ENCODE measurements around the gene TSEN34. TPM values are rescaled to one million over a fixed set of nuclear protein-coding genes. Genes with fewer than 3 reads are reported as not detected.
A peak's percentile ranks its signal among the peaks of the same experiment; 100 is the strongest.
"Not testable (repeated sequence)": the region's sequence is repeated elsewhere in the genome, so short reads cannot be mapped to it uniquely, and the experiment has no call there.

Gene TSEN34
- total RNA-seq, 1 experiment from 2014 or later = 103 TPM

GRCh38 chr19:54211235-54211634 is 20.1 kb downstream of the TSEN34 start:
- DNase-seq = no peak
- Histone ChIP-seq H3K27me3 (no peaks in the 10 kb centered on the region), H3K36me3 (peaks cover 48% of the 10 kb centered on the region), H3K9me3 (no peaks in the 10 kb centered on the region), H3K4me3 (no peak overlapping the region)

DNA sequence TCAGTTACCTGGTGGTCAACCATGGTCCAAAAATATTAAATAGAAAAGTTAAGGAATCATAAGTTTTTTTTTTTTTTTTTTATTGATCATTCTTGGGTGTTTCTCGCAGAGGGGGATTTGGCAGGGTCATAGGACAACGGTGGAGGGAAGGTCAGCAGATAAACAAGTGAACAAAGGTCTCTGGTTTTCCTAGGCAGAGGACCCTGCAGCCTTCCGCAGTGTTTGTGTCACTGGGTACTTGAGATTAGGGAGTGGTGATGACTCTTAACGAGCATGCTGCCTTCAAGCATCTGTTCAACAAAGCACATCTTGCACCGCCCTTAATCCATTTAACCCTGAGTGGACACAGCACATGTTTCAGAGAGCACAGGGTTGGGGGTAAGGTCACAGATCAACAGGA is 23.1 kb downstream of the TSEN34 start:
- peaks cover 21% of the 10 kb centered on the region for H3K36me3 ChIP-seq
- H3K27me3 ChIP-seq, H3K9me3 ChIP-seq, H3K4me3 ChIP-seq, DNase-seq: not testable (repeated sequence)

DNA sequence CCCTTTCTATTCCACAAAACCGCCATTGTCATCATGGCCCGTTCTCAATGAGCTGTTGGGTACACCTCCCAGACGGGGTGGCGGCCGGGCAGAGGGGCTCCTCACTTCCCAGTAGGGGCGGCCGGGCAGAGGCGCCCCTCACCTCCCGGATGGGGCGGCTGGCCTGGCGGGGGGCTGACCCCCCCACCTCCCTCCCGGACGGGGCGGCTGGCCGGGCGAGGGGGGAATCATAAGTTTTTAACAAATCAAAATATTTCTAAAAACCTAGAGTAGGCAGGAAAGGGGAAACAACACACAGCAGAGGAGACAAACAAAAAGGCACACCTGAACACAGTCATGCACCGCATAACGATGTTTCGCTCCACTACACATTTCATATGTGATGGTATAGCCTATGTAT is 23.6 kb downstream of the TSEN34 start:
- not testable (repeated sequence) for H3K27me3 ChIP-seq

GRCh38 chr19:54216869-54217268 is 25.8 kb downstream of the TSEN34 start:
- Histone ChIP-seq H3K9me3 (no peaks in the 10 kb centered on the region), H3K27me3 (no peaks in the 10 kb centered on the region)
- DNase-seq = no peak

More for the DNA sequence above, 23.6 kb downstream of the TSEN34 start:
- H3K9me3 ChIP-seq, H3K4me3 ChIP-seq, DNase-seq: not testable (repeated sequence)
- peaks cover 16% of the 10 kb centered on the region for H3K36me3 ChIP-seq

DNA sequence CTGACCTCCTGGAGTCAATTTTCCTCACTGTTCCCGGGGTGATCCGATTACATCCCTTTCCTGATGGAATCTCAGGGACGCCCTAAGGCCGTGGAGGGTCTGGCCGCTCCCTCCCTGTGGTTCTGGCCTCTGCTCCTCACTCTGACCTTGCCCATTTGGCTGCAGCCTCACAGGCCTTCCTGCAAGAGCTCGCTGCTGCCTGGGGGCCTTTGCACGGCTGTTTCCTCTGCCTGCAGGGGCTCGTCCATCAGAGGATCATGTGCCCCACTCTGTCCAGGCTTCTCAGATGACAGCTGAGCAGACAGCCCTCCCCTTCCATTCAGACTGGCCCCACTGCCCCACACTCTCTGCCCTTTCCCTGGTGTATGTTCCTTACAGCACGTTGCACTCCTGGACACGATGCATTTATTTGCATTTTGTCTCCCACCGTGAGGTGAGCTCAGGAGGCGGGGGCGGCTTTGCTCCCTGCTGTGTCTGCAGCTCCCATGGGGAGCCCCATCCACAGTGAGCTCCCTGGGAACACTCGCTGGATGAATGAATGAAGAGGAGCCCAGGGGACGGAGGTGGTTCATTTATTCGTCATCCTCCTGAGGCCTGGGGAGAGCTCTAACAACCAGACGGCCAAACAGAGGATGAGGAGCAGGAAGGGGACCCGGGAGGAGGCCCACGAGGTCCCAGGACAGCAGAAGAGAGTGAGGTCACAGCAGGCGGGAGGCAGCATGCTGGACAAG is 26.6 kb downstream of the TSEN34 start:
- DNase-seq, H3K4me3 ChIP-seq, H3K27me3 ChIP-seq, H3K36me3 ChIP-seq, H3K9me3 ChIP-seq: not testable (repeated sequence)

More at GRCh38 chr19:54216869-54217268, 25.8 kb downstream of the TSEN34 start:
- Histone ChIP-seq H3K4me3 (no peak overlapping the region), H3K36me3 (peaks cover 9% of the 10 kb centered on the region)

- Histone ChIP-seq H3K27me3 (peaks cover 3% of the 10 kb centered on the region; the same call in 1 of the 2 replicates), H3K9me3 (no peaks in the 10 kb centered on the region), H3K36me3 (peaks cover 3% of the 10 kb centered on the region), H3K4me3 (no peak overlapping the region)
- DNase-seq = no peak
Observed at GRCh38 chr19:54218259-54218658, 27.2 kb downstream of the TSEN34 start.

DNA sequence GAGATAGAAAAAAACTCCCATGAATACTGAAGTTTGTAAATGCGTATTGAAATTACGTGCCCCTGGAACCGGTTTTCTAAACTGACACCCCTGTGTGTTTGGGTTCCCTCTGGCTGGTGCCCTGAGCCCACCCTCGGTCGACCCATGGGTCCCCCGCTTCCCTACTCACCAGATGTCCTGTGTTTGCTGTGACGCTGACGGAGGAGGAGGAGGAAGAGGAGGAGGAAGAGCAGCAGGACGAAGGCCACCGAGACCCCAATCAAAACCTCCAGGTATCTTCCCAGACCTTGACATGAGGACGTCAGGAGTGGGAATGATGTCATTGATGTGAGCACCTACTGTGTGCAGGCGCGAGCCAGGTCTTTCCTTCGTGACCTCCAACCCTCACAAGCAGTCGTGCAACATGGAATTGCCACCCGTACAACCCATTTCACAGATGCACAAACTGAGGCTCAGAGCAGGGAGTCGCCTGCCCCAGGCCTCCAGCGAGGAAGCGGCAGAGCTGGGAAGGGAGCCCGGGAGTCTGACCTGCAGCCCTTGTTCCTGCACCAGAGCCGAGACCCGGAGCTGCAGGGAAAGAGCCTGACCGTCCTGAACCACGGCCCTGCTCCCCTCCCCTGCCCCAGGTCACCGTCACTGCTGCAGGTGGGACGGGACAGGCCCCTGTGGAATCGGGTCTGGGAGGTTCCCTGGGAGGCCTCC is 28.0 kb downstream of the TSEN34 start:
- Histone ChIP-seq H3K9me3 (no peaks in the 10 kb centered on the region), H3K4me3 (no peak overlapping the region), H3K36me3 (peaks cover 3% of the 10 kb centered on the region), H3K27me3 (peaks cover 8% of the 10 kb centered on the region)
- DNase-seq = no peak

GRCh38 chr19:54219702-54220101 is 28.6 kb downstream of the TSEN34 start:
- not testable (repeated sequence) for H3K4me3 ChIP-seq, H3K27me3 ChIP-seq, DNase-seq

GRCh38 chr19:54221947-54222346 is 30.8 kb downstream of the TSEN34 start:
- H3K36me3 ChIP-seq, DNase-seq, H3K4me3 ChIP-seq, H3K9me3 ChIP-seq: not testable (repeated sequence)
- peaks cover 15% of the 10 kb centered on the region for H3K27me3 ChIP-seq

More at GRCh38 chr19:54219702-54220101, 28.6 kb downstream of the TSEN34 start:
- H3K36me3 ChIP-seq, H3K9me3 ChIP-seq: not testable (repeated sequence)

DNA sequence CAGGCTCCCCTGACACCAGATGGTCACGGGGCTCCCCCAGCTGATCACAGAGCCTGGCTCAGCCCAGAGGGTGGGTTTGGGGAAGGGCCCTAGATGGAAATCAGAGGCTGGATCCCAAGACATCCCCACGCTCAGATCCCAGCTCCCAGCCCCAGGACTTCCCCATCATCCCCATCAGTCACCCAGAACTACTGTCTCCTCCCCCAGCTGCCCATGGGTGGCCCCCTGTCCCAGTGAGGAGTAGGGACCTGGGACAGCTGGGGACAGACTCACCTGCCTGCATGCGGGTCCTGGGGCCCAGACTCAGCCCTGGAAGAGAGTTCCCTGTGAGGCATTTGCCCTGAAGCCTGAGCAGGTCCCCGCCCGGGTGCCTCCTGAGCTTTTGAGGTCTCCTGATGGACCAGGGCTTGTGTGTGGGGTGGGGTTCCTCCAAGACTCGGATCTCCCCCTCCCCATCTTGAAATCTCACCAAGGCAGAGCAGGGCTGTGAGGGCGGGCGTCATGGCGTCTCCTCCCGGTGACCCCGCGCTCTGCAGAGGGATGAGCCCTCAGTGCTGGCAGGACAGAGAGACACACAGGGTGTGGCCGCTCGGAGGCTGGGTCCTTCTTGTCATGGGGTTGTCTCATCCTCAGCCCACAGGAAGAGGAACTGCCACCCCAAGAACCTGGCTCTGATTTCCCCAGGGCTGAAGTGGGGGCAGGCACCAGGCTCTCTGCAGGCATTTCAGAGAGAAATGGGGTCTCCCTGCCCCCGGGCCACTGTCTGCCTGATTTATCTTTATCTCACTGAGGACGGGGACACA is 31.6 kb downstream of the TSEN34 start, which contains the start of gene LILRB3:
Gene LILRB3 (minus strand): TSS at position 534 of the 803 bp plus-strand sequence. CDS start 31 bp downstream, at position 503.
- peak; percentile 26 for DNase-seq
- not testable (repeated sequence) for H3K9me3 ChIP-seq, H3K36me3 ChIP-seq, H3K4me3 ChIP-seq
- peaks cover 15% of the 10 kb centered on the region for H3K27me3 ChIP-seq

DNA sequence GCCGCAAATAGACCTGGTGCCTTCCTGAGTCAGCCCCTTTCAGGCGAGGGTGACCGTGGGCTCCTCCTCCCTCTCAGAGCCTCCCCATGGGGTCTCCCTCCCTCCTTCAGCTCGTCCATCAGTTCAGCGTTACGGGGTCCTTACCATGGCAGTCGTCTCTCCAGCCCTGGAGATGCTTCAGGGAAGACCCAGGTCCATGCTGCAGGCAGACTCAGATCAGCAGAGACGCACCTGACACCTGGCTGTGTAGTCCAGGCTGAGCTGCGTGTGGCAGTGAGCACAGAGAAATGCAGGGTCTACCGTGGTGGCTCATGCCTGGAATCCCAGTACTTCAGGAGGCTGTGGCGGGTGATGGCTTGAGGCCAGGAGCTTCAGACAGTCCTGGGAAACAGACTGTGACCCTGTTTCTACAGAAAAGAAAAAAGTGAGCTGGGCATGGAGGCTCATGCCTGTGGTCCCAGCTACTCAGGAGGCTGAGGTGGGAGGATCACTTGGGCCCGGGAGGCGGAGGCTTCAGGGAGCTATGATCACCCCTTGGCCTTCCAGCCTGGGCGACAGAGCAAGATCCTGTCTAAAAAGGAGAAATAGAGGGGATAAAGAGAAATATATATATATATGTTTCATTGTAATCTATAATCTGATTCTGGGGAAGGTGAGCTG is 32.3 kb downstream of the TSEN34 start:
- peaks cover 15% of the 10 kb centered on the region for H3K27me3 ChIP-seq
- not testable (repeated sequence) for DNase-seq, H3K9me3 ChIP-seq, H3K36me3 ChIP-seq, H3K4me3 ChIP-seq

DNA sequence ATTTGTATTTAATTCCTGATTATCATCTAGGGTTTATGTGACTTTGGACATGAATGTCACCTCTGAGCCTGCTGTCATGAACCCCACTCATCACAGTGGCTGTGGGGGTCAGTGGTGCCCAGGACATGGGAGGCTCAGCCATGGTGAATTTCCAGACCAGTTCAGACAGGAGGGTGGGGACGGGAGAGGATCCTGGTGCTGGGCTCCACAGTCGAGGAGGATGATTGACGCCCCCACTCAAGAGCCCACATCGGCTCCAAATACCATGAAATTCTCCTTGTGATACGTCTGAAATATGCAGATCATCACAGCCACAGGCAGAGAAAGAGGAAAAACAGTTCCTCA is 32.8 kb downstream of the TSEN34 start:
- Histone ChIP-seq H3K9me3 (peaks cover 11% of the 10 kb centered on the region), H3K27me3 (peaks cover 15% of the 10 kb centered on the region)
- DNase-seq, H3K36me3 ChIP-seq, H3K4me3 ChIP-seq: not testable (repeated sequence)

GRCh38 chr19:54224619-54225018 is 33.5 kb downstream of the TSEN34 start:
- not testable (repeated sequence) for H3K4me3 ChIP-seq, DNase-seq, H3K36me3 ChIP-seq
- Histone ChIP-seq H3K9me3 (peaks cover 13% of the 10 kb centered on the region), H3K27me3 (peaks cover 15% of the 10 kb centered on the region)

DNA sequence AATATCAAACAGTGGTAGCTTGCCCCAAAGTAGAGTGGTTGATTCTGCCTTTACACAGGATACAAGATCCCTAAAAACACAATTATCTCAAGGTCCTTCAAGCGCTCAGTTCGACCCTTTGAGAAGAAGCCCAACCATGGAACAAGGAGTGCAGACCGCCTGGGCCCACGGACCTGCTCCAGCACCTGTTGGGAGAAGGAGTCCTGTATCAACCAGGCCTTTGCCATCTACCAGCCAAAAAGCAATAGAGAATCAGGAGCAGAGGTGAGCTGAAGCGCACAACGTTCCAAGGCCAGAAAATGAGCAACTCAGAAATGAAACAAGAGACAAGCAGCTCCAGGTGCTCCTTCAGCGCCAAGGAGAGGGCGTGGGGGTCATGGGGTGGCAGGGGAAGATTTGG is 38.0 kb downstream of the TSEN34 start:
- DNase-seq = no peak
- Histone ChIP-seq H3K9me3 (peaks cover 15% of the 10 kb centered on the region), H3K27me3 (peaks cover 14% of the 10 kb centered on the region)

GRCh38 chr19:54230031-54230430 is 38.9 kb downstream of the TSEN34 start:
- DNase-seq = no peak
- no peak overlapping the region for H3K4me3 ChIP-seq
- no peaks in the 10 kb centered on the region for H3K36me3 ChIP-seq
- H3K27me3 ChIP-seq = peaks cover 15% of the 10 kb centered on the region
- H3K9me3 ChIP-seq = peaks cover 15% of the 10 kb centered on the region

More for the DNA sequence above, 38.0 kb downstream of the TSEN34 start:
- no peaks in the 10 kb centered on the region for H3K36me3 ChIP-seq
- H3K4me3 ChIP-seq = no peak overlapping the region

- peaks cover 15% of the 10 kb centered on the region for H3K9me3 ChIP-seq
- peak; percentile 70 for DNase-seq
- H3K36me3 ChIP-seq = no peaks in the 10 kb centered on the region
- H3K27me3 ChIP-seq = peaks cover 10% of the 10 kb centered on the region
- H3K4me3 ChIP-seq = no peak overlapping the region
Observed at GRCh38 chr19:54231077-54231931, 40.2 kb downstream of the TSEN34 start.
